ENCODE measurements around the gene TMEM132D. TPM values are rescaled to one million over a fixed set of nuclear protein-coding genes. Genes with fewer than 3 reads are reported as not detected.

Gene TMEM132D
- total RNA-seq, 1 donor from 2014 or later: 1.0 TPM

- intact Hi-C loops (cut with DNase I): no loop called here
- ATAC-seq (no peak), DNase-seq (no peak)
- Histone ChIP-seq H3K27me3 (no peaks in the 10 kb centered on the region), H3K36me3 (no peaks in the 10 kb centered on the region), H3K4me3 (no peak overlapping the region), H3K9me3 (no peaks in the 10 kb centered on the region), H3K27ac (no peak overlapping the region), H3K4me1 (no peaks in the 10 kb centered on the region)
- TF ChIP-seq CTCF (IDR thresholded peaks at IDR 0.05): no peak
Observed at GRCh38 chr12:129163861-129164260, 740.0 kb downstream of the TMEM132D start.

DNA sequence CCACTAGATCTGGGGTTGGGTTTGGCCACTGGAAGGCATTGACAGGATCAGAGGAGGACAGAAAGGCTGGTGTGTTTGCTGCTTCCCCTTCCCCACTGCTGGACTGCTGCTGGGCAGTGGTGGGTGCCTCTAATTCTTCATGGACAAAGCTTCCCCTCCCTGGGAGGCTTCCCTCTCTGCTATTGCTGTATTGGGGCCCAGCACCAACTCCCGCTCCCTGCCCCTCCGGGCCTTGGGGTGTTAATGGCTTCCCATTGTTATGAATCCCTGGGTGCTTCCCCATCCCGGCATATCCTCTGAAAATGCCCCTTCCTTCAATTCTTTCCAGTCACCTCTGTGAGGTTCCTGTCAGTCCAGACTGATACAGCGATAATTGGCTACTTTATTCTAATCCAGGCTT lies 740.4 kb downstream of the TMEM132D start:
- Histone ChIP-seq H3K4me3 (no peak overlapping the region), H3K36me3 (no peaks in the 10 kb centered on the region), H3K9me3 (no peaks in the 10 kb centered on the region), H3K27ac (no peak overlapping the region), H3K4me1 (no peaks in the 10 kb centered on the region), H3K27me3 (no peaks in the 10 kb centered on the region)
- ATAC-seq: no peak
- DNase-seq: no peak
- TF ChIP-seq CTCF (IDR thresholded peaks at IDR 0.05): no peak
- intact Hi-C loops (cut with DNase I): no loop called here

DNA sequence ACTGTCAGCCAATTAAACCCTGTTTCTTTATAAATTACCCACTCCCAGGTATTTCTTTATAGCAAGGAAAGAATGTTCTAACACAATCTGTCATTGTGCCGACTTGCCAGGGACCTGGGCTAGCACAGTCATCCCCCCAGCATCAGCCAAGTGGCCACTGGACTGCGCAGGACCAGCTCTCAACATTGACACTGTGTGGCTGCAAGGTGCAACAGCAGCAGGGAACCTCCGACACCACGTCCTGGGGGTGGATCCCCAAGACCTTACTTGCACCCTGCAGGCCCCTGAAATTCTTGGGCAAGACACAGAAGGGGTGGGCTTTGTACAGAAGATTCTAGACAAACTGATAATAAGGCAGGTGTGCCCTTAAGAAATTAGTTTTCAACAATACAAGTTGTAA lies 741.0 kb downstream of the TMEM132D start:
- intact Hi-C loops (cut with DNase I): no loop called here
- Histone ChIP-seq H3K36me3 (no peaks in the 10 kb centered on the region), H3K9me3 (no peaks in the 10 kb centered on the region), H3K27me3 (no peaks in the 10 kb centered on the region), H3K27ac (no peak overlapping the region), H3K4me1 (no peaks in the 10 kb centered on the region), H3K4me3 (no peak overlapping the region)
- no peak for DNase-seq
- no peak for TF ChIP-seq CTCF (IDR thresholded peaks at IDR 0.05)
- ATAC-seq: no peak

GRCh38 chr12:129161511-129161910 lies 742.3 kb downstream of the TMEM132D start:
- Histone ChIP-seq H3K36me3 (no peaks in the 10 kb centered on the region), H3K4me1 (no peaks in the 10 kb centered on the region), H3K27ac (no peak overlapping the region), H3K4me3 (no peak overlapping the region), H3K9me3 (no peaks in the 10 kb centered on the region), H3K27me3 (no peaks in the 10 kb centered on the region)
- TF ChIP-seq CTCF (IDR thresholded peaks at IDR 0.05): no peak
- intact Hi-C loops (cut with DNase I): no loop called here
- DNase-seq: no peak
- no peak for ATAC-seq

GRCh38 chr12:129160282-129160681 lies 743.5 kb downstream of the TMEM132D start:
- H3K4me1 ChIP-seq: no peaks in the 10 kb centered on the region
- DNase-seq (no peak), ATAC-seq (no peak)
- H3K4me3 ChIP-seq: no peak overlapping the region
- H3K36me3 ChIP-seq: no peaks in the 10 kb centered on the region
- H3K27me3 ChIP-seq: no peaks in the 10 kb centered on the region
- intact Hi-C loops (cut with DNase I): no loop called here
- TF ChIP-seq CTCF (IDR thresholded peaks at IDR 0.05): no peak
- no peak overlapping the region for H3K27ac ChIP-seq
- no peaks in the 10 kb centered on the region for H3K9me3 ChIP-seq
